GM12878 (cell line): Measurements from ENCODE around the gene LRRN4. TPM values are rescaled to one million over a fixed set of nuclear protein-coding genes. Genes with fewer than 3 reads are reported as not detected.

ENCODE experiments used
- ATAC-seq: fragments of 200-7000 bp; cut with Tn5 transposase; 3 replicates; pipeline ENCODE4 v1.9.1; 2020; ENCODE audit warnings: mild to moderate bottlenecking, moderate library complexity
- BruUV-seq: library from RNA; stranded (reverse); fragments of 400-500 nt; replicated peaks from 2 replicates; lab custom pipeline; 2021; lab: Mats Ljungman, UMichigan
- CTCF ChIA-PET: fragments of 300-600 bp; sonication (Branson Sonifier 250); formaldehyde crosslinking; extraction: SDS; loops from one replicate; lab custom pipeline; 2021; ENCODE audit warnings: inconsistent platforms; lab: Yijun Ruan, JAX
- POLR2A ChIA-PET: fragments of 350-600 bp; formaldehyde crosslinking; extraction: SDS; loops from one replicate; lab custom pipeline; 2021; ENCODE audit warnings: inconsistent platforms; lab: Charles Lee
- RAD21 ChIA-PET: fragments of 300-600 bp; sonication (Branson Sonifier 250); formaldehyde crosslinking; loops from one replicate; lab custom pipeline; 2023; ENCODE audit warnings: antibody characterized with exemption; ENCODE audit not compliant: unreplicated experiment; lab: Charles Lee
- SMC1A ChIA-PET: fragments of 300-600 bp; sonication (Branson Sonifier 250); formaldehyde crosslinking; loops from one replicate; lab custom pipeline; 2023; ENCODE audit not compliant: unreplicated experiment, uncharacterized antibody; lab: Charles Lee
- DNase-seq: peaks from one replicate; pipeline ENCODE4 v3.0.0-alpha.2; 2011; ENCODE audit warnings: low read depth, low spot score
- FAIRE-seq: peaks from 3 replicates; lab custom pipeline; 2011; peaks lifted over from hg19 to GRCh38; lab: Jason Lieb, UNC
- H2AFZ ChIP-seq: 2 replicates; pipeline ENCODE4 v1.6.0; 2011; ENCODE audit warnings: low read depth, low read length, control low read depth; ENCODE audit not compliant: control insufficient read depth
- H3K27ac ChIP-seq: 2 replicates; pipeline ENCODE4 v1.5.1; 2011; ENCODE audit warnings: control low read depth; ENCODE audit not compliant: control insufficient read depth, insufficient read depth
- H3K27me3 ChIP-seq, 2 experiments: replicated peaks in 1 of 2; 2 replicates each; pipeline versions ENCODE4 v1.6.0 to v1.6.1; 2011; ENCODE audit warnings: low read length in 1 of 2; ENCODE audit not compliant: control insufficient read depth in 2 of 2, insufficient read depth in 2 of 2
- H3K36me3 ChIP-seq, 2 experiments: 2 replicates each; pipeline ENCODE4 v1.5.1; 2011; ENCODE audit warnings: low read length in 1 of 2; ENCODE audit not compliant: control insufficient read depth in 2 of 2, insufficient read depth in 2 of 2
- H3K4me1 ChIP-seq: 2 replicates; pipeline ENCODE4 v1.6.1; 2011; ENCODE audit warnings: mild to moderate bottlenecking, low read length, moderate library complexity, mixed read lengths; ENCODE audit not compliant: control insufficient read depth, insufficient read depth
- H3K4me2 ChIP-seq: 2 replicates; pipeline ENCODE4 v1.6.0; 2011; ENCODE audit warnings: control low read depth; ENCODE audit not compliant: control insufficient read depth, insufficient read depth
- H3K4me3 ChIP-seq: fragments of 200-600 bp; sonication (generic); 2 replicates; pipeline ENCODE4 v1.5.1; 2016
- H3K79me2 ChIP-seq: 2 replicates; pipeline ENCODE4 v1.6.0; 2011; ENCODE audit warnings: low read length; ENCODE audit not compliant: control insufficient read depth, insufficient read depth
- H3K9ac ChIP-seq: 2 replicates; pipeline ENCODE4 v1.8.0; 2011; ENCODE audit warnings: low read length, control low read depth, mixed read lengths; ENCODE audit not compliant: control insufficient read depth, insufficient read depth
- H3K9me3 ChIP-seq: replicated peaks from 3 replicates; pipeline ENCODE4 v1.5.1; 2011; ENCODE audit warnings: mild to moderate bottlenecking, low read length; ENCODE audit not compliant: control insufficient read depth, insufficient read depth
- H4K20me1 ChIP-seq: 2 replicates; pipeline ENCODE4 v1.6.0; 2011; ENCODE audit not compliant: control insufficient read depth, insufficient read depth
- CREM ChIP-seq: IDR thresholded peaks from 2 replicates; pipeline ENCODE4 v1.6.1; 2014; ENCODE audit warnings: antibody characterized with exemption, low read depth
- CUX1 ChIP-seq: IDR thresholded peaks from 2 replicates; pipeline ENCODE4 v1.6.1; 2012; ENCODE audit warnings: improper control_type of control experiment, low read depth, low read length; ENCODE audit not compliant: insufficient replicate concordance
- ELK1 ChIP-seq: IDR thresholded peaks from 2 replicates; pipeline ENCODE4 v1.6.1; 2012; ENCODE audit warnings: low read depth, low read length, improper control_type of control experiment
- LARP7 ChIP-seq: fragments of 450-650 bp; IDR thresholded peaks from 2 replicates; pipeline ENCODE4 v1.6.1; 2017; ENCODE audit warnings: mild to moderate bottlenecking
- PKNOX1 ChIP-seq: fragments of 450-650 bp; IDR thresholded peaks from 2 replicates; pipeline ENCODE4 v1.6.1; 2016; ENCODE audit warnings: mild to moderate bottlenecking
- STAT1 ChIP-seq: fragments of 450-650 bp; conservative IDR thresholded peaks from 2 replicates; pipeline ENCODE4 v1.6.1; 2014; ENCODE audit warnings: antibody characterized with exemption, mild to moderate bottlenecking
- TCF7 ChIP-seq: IDR thresholded peaks from 2 replicates; pipeline ENCODE4 v1.6.1; 2014; ENCODE audit warnings: antibody characterized with exemption, borderline replicate concordance
- WGBS: methylation state at CpG from one replicate; pipeline ENCODE4 v1.1.6; 2016; ENCODE audit warnings: low lambda C conversion rate; ENCODE audit not compliant: insufficient replicate concordance, insufficient coverage; ENCODE audit errors: missing lambda C conversion rate; 5-methylcytosine and 5-hydroxymethylcytosine counted together
- in situ Hi-C: fragments of 300-500 bp; cut with MboI; formaldehyde crosslinking; loops from 9 replicates; pipeline ENCODE4 v1.14.3; 2018; ENCODE audit warnings: mixed read lengths
- intact Hi-C: fragments of 100-400 bp; cut with micrococcal nuclease; formaldehyde crosslinking; loops from one replicate; pipeline ENCODE4 v1.14.2; 2022; ENCODE audit not compliant: unreplicated experiment
- polyA plus RNA-seq, 11 experiments: library from polyadenylated mRNA; depleted of rRNA in 4 of 11; unstranded in 6 of 11; stranded (reverse) in 5 of 11; fragments of >200 nt; fragmentation: Nextera tagmentation in 4 of 11; fragmentation: Illumina TruSeq in 1 of 11; extraction: Ambion mirVana in 4 of 11; extraction: Trizol in 1 of 11; gene quantifications; 1 replicate in 1 of 11; 2 replicates in 10 of 11; pipeline versions ENCODE4 v1.2.1 to v1.2.3, GENCODE V29; 2011 to 2016; ENCODE audit warnings: inconsistent platforms in 2 of 11, missing spikeins in 2 of 11, low read depth in 1 of 11
- total RNA-seq, 4 experiments: library from RNA; depleted of rRNA in 3 of 4; stranded (reverse); fragments of >200 nt in 3 of 4; fragmentation: Illumina TruSeq in 1 of 4; extraction: Trizol in 1 of 4; gene quantifications; 2 replicates each; pipeline versions ENCODE4 v1.2.1 to v1.2.3, GENCODE V29; 2013 to 2021

The LRRN4 gene
- total and polyA plus RNA-seq, 10 of the 15 experiments (the other 5 are each of a cell fraction or from before 2014, with no cell fraction given), result 0.11 TPM; not detected in 9

GRCh38 chr20:6030453-6031080 is 23.3 kb downstream of the LRRN4 start:
- SMC1A ChIA-PET, result interaction anchor here (0.9 kb wide), 1 partner anchor 16 kb away, joined by 3 read pairs; no protein-coding TSS in a partner anchor
- Histone ChIP-seq H3K4me1 (no peaks in the 10 kb centered on the region), H3K36me3 (peaks cover 5 to 9% of the 10 kb centered on the region in 2 experiments; a peak in 3 of 4 replicates), H4K20me1 (no peaks in the 10 kb centered on the region), H3K9ac (no peak overlapping the region), H3K4me2 (no peak overlapping the region), H3K79me2 (no peaks in the 10 kb centered on the region), H3K4me3 (no peak overlapping the region), H2AFZ (no peak overlapping the region), H3K27ac (no peak overlapping the region), H3K27me3 (no peaks in the 10 kb centered on the region), H3K9me3 (no peaks in the 10 kb centered on the region; the same call in 2 of the 3 replicates)
- intact Hi-C loops, result no loop called here
- BruUV-seq, result no TSS peak
- FAIRE-seq (no peak), DNase-seq (no peak), ATAC-seq (no peak)
- POLR2A ChIA-PET, result no interaction called here
- 97% methylated on average over 6 of the region's 6 CpGs for WGBS
- TF ChIP-seq LARP7 (no peak), PKNOX1 (no peak), STAT1 (no peak), CUX1 (no peak), TCF7 (no peak), ELK1 (no peak), CREM (no peak)
- in situ Hi-C loops, result no loop called here
- CTCF ChIA-PET, result interaction anchor here (0.6 kb wide), 1 partner anchor 416 kb away, joined by 3 read pairs; no protein-coding TSS in a partner anchor
- RAD21 ChIA-PET, result no interaction called here
